DMS53 treated with DMSO at 0.1 percent for 48 hours (cell line): ENCODE measurements around the gene NRTN.

Experiments
- DNase-seq: peaks from one replicate; lab custom pipeline; 2025; ENCODE audit not compliant: unreplicated experiment; lab: John Stamatoyannopoulos, UW

NRTN gene

DNA sequence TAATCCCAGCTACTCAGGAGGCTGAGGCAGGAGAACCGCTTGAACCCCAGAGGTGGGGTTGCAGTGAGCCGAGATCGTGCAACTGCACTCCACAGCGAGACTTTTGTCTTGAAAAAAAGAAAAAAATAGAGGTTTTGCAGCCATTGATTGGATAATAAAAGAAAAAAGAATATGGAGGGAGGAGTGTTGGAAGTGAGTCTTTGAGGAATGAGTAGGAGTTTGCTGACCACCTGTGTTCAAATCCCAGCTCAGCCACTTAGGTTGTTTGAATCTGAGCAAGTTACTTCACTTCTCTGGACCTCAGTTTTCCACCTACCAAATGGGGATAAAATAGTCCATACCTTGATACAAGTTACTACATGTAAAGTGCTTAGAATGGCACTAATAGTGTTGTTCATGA, 6.2 kb downstream of the NRTN start:
- DNase-seq: no peak

DNA sequence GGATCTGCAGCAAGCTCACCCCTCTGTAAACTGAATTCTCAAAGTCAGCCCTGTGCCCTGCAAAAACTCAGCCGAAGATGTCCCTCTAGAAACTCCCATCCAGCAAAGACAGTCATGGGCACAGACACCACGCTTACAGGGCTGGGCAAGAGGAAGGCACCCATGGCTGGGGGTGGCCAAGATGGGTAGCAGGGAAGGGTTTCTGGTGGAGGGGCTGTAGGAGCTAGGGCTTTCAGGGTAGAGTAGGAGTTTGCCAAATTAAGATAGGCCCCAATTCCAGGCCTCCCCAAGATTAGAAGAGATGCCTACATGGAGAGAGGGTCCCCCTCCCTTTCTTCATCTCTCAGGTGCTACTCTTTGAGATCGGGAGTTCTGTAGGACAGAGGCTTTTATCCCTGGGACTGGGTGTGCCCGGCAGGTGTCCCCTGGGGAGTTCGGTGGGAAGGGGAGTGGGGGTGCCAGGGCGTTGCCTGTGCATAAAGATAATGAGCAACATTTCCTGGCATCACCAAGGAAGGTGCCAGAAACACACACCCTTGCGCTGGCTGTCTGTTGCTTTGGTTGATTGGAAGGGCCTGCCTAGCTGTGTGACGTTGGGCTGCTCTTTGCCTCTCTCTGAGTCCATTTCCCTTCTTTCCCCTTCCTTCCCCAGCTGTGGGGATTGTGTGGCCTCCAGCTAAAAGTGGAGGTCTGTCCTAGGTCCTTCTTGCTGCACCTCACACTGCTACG, 9.4 kb downstream of the NRTN start:
- no peak for DNase-seq

DNA sequence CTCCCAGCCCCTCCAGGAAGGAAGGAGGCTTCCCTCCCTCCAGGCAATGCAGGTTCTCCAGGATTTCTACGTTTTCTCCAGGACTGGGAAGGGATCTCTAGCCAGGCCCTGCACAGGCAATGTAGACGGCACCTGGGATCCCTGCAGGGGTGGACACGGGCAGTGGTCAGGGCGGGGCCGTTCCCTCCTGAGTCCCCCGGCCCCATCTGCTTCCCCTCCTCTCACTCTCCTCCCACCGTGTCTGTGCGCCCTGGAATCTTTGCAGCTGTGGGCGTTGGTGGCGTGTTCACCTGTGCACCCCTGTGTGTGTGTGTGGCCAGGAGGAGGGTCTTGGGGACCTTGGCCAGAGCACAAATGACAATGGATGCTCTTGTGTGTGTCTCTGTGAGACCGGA, 10.0 kb downstream of the NRTN start:
- DNase-seq: no peak

DNA sequence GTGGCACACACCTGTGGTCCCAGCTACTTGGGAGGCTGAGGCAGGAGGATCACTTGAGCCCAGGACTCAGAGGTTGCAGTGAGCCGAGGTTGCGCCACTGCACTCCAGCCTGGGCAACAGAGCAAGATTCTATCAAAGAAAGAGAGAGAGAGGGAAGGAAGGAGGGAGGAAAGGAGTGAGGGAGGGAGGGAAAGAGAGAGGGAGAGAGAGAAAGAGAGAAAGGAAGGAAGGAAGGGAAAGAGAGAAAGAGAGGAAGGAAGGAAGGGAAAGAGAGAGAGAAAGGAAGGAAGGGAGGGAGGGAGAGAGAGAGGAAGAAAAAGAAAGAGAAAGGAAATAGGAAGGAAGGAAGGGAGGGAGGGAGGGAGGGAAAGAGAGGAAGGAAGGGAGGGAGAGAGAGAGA, 12.4 kb downstream of the NRTN start:
- no peak for DNase-seq

DNA sequence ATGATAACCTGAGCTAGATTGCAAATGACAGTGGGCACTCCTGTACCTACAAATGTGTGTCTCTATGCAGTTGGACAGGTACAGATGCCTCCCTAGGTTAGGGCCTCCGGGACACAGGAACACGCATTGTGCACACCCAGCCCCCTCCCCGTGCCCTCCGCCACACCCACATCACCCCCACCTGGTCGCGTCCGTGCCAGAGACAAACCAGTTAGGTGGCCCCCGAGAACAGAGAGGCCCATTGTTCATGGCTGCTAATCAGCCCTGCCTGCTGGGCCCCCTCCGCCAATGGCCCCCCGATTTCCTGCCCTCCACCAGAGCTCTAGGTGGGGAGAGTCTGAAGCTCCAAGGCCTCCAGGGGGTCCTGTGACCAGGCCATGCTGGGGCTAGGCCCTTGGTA, 13.7 kb downstream of the NRTN start:
- DNase-seq: no peak

DNA sequence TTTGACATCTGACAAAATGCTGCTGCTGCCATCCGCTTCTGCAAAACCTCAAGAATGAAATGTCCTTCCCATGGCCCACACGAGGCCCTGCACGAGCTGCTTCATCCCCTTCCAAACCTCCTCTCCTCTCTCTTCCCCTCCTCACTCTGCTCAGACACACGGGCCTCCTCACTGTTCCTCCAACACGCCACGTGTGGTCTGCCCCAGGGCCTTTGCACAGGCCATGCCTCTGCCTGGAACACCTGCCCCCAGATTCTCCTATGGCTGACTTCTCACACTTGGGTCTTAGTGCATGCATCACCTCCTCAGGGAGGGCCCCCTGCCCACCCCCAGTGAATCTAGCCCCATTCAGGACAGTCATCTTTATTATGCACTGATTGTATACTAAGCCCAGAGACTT, 15.9 kb downstream of the NRTN start:
- DNase-seq: no peak

DNA sequence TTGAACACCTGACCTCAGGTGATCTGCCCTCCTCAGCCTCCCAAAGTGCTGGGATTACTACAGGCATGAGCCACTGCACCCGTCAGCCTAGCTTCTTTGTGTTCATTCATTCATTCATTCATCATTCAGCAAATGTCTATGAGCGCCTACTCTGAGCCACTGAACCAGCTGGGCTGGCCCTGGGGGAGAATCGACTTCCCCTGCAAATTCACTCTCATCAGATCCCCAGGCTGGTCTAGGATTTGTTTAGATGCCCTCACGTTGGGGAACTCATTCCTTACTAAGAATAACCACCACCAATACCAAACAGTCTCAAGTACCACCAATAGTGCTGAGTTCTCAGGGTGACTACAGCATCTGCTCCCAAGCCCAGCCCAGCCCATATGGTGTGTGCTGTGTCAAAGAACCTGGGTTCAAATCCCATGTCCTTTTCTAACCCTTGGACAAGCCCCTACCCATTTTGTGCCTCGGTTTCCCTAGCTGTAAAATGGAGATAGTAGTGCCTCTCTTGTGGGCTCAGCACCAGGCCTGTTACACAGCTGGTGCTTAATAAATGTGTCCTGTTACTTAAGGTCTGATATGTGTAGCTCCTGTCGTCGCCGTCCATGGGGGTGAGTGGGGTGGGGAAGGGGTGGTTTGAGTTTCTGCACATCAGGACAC, 16.8 kb downstream of the NRTN start:
- DNase-seq: no peak

DNA sequence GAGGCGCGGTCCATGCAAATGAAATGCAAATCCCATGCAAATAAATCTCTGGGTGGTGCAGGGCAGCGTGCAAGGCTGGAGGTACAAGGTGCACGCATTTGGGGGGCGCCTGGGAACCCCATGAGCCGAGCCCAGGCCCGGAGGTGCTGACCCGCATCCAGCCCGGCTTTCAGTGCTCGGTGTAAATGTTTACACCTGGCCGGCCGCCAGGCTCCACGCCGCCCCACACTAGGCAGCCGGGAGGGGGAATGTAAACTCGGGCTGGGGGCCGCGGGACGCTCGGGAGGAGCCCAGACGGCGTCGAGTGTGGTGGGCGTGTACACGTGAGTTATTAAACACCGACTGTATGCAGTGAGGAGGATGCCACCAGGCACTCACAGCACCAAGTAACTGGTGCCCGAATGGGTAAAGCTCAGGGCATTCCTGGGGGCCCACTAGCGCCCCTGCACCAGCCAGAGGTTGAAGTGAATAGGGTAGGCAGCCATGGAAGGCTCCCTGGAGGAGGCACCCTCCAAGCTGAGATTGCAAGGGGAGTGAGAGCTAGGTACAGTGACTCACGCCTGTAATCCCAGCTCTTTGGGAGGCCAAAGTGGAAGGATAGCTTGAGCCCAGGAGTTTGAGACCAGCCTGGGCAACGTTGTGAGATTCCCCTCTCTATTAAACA, 17.4 kb downstream of the NRTN start:
- no peak for DNase-seq

DNA sequence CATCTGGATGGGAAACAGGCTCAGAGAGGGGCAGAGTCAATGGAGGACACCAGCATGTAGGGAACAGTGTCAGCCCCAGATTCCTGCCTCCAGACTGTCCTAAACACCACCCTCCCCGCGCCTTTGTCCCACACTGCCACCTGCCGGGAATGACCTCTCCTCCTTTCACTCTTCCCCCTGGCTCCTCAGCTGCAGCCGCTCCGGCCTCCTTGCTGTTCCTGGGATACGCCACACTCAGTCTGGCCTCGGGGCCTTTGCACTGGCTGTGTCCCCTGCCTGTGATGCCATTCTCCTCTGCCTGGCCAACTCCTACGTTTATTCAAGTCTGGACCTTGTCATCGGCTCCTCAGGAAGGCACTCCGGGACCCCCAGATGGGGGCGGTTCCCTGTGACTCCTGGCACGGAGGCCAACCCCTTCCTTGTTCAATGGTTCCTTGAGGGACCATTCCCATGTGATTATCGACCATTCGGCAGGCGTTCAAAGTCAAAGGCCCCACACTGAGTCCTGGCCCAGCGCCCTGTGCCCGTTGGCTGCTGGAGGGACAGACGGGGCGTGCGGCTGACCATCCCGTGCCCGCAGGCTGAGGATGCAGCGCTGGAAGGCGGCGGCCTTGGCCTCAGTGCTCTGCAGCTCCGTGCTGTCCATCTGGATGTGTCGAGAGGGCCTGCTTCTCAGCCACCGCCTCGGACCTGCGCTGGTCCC, 18.9 kb downstream of the NRTN start:
- DNase-seq: no peak

DNA sequence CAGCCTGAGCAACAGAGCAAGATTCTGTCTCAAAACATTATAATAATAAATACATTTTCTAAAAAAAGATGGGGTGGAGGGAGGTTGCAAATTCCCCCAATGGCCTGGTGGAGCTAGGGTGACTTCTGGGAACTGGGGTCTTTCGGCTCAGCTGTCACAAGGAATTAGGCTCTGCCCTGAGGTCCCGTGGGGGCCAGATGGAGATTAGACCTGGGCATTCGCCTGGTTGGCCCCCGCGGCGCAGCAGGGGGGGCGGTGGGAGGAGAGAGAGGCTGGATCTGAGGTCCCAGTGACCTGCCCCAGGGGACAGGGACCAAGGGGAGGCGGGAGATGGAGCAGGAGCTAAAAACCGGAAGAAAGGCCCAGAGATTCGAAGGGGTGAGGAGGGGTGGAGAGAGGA, 19.9 kb downstream of the NRTN start:
- DNase-seq: no peak

DNA sequence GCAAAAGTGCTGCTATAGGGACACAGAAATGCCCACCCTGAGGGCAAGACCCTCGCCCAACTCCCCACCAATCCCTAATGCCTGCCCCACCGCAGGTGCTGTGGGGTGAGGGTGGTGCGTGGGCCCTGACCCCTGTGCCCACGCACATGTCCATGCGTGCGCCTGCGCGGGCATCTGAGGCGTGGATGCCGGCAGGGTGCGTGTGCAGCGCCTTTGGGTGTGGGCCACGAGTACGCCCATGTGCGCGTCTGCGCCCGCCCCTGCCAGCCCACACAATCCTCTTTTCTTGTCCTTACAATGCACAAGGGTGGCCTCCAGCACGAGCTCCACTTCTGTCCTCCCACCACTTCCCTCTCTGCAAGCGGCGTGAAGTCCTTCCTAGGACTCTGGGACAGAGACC, 20.3 kb downstream of the NRTN start:
- no peak for DNase-seq

DNA sequence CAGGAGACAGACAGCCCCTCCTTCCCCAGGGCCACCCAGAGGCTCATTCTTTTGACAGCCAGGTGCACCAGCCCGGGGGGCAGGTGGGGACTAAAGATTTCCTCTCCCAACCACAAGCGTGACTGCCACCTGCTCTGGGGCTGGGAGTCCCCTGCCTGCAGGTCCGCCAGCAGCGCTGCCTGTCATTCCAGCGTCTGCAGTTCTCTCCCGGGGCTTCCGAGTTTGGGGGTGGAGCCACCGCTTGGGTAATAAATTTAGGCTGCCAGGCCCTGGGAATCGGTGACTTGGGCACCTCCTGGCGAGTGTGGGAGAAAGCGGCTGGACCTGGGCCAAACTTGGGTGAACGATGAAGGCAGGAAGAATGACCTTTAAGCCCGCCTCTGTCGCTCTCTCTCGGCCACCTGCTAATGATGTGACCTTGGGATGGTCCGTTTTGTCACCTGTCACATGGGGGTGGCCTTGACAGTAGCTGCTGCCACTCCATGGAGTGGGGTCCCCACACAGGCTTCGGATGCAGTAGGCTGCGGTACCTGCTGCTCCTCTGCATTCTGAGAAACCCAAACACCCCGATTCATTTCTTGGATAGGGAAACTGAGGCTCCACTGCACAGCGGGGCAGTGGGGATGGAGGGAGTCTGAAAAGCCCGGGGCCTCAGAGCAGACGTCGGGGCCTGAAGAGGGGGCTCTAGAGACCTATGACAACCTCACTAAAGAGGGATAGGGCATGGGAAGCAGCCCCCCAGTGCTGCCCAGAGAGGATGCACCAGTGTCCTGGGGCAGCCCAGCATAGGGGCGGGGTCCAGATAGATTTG, 21.9 kb downstream of the NRTN start:
- peak; percentile 89 for DNase-seq

DNA sequence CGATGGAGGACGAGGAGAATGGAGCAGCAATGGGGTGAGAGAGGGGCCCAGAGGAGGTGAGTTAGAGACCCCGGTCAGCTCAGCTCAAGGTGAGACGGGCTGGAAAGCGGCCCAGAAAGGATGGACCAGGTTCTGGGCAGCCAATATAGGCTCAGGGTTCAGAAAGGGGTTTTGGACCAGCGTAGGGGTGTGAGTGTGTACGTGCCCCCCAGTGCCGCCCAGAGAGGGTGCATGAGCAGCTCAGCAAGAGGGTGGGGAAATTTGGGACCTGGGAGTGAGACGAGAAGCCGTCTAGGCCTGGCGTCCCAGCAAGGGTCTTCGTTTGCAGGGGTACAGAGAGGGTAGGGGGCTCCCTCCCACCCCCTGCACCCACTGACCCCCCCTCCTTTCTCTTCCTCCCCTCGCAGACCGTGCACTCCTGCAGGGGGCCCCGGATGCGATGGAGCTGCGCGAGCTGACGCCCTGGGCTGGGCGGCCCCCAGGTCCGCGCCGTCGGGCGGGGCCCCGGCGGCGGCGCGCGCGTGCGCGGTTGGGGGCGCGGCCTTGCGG, 22.5 kb downstream of the NRTN start:
- DNase-seq: no peak

DNA sequence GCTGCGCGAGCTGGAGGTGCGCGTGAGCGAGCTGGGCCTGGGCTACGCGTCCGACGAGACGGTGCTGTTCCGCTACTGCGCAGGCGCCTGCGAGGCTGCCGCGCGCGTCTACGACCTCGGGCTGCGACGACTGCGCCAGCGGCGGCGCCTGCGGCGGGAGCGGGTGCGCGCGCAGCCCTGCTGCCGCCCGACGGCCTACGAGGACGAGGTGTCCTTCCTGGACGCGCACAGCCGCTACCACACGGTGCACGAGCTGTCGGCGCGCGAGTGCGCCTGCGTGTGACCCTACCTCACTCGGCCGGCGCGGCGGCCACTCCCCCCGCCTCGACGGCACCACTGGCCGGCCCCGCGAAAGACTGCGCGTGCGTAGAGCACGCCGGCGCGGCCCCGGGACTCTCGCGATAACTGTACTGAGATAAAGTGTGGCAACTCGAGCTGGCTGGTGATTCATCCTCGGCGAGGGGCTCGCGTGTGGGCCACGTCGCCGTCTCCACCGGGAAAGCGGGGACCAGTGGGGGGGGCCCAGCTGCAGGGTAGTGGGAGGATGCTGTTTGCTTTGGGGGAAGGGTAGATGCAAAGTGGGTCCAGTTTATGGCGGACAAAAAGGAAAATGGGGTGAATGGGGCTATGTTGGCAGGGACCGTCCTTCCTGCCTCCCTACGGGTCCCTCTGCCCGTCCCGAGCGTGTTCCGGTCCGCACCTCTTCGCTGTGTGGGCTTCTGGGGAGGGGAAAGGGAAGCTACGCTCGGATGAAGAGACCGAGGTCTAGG, 23.2 kb downstream of the NRTN start:
- peak; percentile 80 for DNase-seq

DNA sequence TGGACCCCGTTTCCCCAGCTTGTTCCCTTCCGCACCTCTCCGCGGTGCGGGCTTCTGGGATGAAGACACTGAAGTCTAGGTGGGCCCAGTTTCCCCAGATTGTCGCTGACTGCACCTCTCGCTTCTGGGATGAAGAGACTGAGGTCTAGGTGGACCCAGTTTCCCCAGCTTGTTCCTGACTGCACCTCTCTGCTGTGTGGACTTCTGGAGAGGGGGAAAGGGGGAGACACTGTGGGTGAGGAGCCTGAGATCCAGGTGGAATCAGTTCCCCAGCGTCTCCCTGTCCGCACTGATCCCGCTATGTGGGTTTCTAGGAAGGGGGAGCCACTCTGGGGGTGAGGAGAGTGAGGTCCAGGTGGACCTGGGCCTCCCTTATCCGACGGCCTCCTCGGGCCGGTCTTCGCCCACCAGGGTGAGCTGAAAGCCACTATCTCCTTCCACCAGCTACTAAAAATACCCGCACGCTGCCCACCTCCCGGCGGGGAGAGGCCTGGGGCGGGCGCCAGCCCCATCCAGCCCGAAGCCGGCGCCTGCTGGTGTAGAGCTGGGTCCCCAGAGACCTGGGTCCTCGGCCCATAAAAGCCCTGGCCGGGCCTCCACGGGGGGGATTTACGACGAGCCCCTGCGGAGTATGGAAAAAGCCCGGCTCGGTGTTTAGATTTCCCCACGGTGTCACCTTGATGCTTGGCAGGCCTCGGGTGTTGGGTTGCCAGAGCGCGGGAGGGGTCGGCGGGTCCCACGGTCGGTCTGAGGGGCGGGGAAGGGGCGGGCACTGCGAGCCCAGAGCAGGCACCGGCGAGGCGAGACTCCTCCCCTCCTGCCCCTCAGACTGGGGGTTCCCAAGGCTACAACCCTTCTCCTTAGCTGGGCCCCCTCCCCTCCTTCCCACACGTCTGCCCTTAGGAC, 24.0 kb downstream of the NRTN start:
- DNase-seq: no peak

DNA sequence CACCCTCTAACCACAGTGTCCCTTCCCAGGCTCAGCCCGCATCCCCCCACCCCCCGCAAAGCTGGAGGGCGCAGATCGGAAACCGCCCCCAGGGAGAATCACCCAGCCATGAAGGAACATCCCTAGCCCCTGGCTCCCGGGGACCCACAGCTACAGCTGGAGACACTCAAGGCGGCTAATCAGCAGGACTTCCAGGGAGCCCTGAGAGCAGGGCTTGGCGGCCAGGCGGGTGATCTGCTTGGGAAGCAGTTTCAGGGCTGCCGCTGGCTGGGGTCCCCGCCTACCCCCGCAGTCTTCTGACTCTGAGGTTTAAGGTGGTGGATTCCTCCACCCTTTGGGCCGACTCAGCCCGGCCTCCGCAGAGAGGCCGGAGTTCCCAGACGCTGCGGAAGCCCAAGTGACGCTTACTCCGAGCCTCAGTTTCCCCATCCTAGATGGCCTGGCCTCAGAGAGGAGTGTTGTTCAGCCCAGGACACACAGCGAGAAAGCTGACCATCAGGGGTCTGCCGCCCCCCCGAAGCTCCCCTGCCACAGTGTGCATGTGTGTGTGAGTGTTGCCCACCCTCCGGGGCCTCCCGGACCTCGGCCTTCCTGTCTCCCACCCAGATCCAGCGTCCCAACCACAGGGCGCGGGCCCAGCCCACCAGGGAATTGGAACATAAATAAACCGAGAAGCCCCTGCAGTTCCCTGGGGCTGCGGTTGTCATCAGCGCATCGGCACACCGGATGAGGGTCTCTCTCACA, 24.9 kb downstream of the NRTN start:
- no peak for DNase-seq

DNA sequence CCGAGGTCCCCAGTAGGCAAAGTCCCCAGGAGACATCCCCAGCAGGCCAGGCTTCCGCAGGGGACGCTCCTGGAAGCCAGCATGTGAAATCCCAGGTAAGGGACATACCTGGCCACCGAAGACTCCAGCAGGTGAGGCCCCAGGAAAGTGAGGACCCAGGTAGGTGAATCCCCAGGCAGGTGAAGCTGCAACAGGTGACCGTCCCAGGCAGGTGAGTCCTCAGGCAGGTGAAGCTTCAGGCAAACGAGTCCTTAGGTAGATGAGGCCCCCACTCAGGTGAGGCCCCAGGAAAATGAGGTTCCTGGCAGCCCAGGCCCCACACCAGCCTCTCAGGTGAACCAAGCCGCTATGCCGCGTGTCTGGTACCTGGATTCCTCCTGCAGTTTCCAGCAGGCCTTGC, 26.3 kb downstream of the NRTN start:
- DNase-seq: no peak

DNA sequence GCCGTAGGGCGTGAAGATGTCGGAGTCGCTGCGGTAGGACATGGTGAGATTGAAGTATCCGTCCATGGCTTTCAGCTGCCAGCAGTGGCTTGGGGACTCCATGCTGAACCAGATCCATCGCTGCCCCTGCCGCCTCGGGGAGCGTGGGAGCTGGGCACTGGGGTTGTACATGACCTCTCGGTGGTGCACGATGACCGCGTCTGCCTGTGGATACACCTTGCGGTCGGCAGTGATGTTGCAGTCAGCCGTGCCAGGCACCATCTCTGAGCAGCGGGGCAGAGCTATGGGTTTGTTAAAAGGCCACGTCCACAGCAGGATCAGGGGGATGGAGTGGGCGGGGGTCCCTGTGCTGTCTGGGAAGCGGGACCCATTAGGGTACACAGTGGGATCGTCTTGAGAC, 27.2 kb downstream of the NRTN start:
- DNase-seq: no peak
